Measurements from ENCODE around the gene PCDHGA1.
"Not testable (repeated sequence)": the region's sequence is repeated elsewhere in the genome, so short reads cannot be mapped to it uniquely, and the experiment has no call there.

PCDHGA1 gene

DNA sequence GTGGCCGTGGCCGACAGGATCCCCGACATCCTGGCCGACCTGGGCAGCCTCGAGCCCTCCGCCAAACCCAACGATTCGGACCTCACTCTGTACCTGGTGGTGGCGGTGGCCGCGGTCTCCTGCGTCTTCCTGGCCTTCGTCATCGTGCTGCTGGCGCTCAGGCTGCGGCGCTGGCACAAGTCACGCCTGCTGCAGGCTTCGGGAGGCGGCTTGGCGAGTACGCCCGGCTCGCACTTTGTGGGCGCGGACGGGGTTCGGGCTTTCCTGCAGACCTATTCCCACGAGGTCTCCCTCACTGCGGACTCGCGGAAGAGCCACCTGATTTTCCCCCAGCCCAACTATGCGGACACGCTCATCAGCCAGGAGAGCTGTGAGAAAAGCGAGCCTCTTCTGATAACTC is 15.7 kb downstream of the PCDHGA1 start:
- DNase-seq (ENCODE audit: extremely low read depth in 1 of 2, low read depth in 1 of 2), result not testable (repeated sequence)

DNA sequence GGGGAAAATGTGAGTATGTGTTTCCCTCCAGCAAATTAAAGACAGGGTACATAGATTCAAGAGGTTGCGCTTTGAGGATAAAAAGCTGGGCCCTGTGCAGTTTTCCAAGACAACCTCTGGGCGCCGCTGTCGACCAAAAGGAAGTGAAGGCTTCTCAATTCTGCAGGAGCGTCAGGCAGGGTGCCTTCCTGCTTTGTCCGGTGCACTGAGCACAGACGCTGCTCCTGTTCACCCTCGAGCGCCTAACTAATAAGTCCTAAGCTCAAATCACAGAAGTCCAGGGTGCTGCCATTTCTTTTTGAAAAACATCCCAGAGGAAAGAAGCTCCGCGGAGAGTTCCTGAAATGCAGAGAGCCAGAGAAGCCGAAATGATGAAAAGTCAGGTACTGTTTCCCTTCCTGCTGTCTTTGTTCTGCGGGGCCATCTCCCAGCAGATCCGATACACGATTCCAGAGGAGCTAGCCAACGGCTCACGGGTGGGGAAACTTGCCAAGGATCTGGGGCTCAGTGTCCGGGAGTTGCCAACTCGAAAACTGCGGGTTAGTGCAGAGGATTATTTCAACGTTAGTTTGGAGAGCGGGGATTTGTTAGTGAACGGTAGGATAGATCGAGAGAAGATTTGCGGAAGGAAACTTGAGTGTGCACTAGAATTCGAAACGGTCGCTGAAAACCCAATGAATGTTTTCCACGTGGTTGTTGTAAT is 19.8 kb downstream of the PCDHGA1 start, which contains the start of gene PCDHGB1:
Gene PCDHGB1 (plus strand): TSS at position 183 of the 703 bp plus-strand sequence. CDS start 162 bp downstream, at position 345.
- no peak for DNase-seq (ENCODE audit: extremely low read depth in 1 of 2, low read depth in 1 of 2)

DNA sequence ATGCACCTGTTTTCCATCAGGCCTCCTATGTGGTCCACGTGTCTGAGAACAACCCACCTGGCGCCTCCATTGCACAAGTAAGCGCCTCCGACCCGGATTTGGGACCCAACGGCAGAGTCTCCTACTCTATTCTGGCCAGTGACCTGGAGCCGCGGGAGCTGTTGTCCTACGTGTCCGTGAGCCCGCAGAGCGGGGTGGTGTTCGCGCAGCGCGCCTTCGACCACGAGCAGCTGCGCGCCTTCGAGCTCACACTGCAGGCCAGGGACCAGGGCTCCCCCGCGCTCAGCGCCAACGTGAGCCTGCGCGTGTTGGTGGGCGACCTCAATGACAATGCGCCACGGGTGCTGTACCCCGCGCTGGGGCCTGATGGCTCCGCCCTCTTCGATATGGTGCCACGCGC is 21.3 kb downstream of the PCDHGA1 start:
- DNase-seq (ENCODE audit: extremely low read depth in 1 of 2, low read depth in 1 of 2), result no peak

DNA sequence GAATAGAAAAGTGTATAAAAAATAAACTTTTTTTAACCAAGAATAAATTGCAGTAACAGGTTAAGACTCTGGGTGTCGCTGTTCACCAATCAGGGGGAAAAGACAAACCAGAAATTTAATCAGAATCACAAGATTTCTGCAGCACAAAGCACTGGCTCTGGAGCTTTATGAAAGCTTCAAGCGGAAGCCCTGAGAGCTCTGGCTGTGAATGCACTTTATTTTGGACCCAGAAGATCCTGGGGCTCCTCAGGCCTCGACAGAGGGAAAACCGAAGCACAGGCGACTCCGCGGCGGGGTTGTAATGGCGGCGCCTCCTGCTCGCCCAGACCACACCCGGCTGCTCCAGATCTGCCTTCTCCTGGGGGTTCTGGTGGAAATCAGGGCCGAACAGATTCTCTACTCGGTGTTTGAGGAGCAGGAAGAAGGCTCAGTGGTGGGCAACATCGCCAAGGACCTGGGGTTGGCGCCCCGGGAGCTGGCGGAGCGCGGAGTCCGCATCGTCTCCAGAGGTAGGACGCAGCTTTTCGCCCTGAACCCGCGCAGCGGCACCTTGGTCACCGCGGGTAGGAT is 24.7 kb downstream of the PCDHGA1 start, which contains the start of gene PCDHGA4:
Gene PCDHGA4 (plus strand): TSS at position 122 of the 570 bp plus-strand sequence. CDS start 87 bp downstream, at position 209.
- no peak for DNase-seq (ENCODE audit: extremely low read depth in 1 of 2, low read depth in 1 of 2)

DNA sequence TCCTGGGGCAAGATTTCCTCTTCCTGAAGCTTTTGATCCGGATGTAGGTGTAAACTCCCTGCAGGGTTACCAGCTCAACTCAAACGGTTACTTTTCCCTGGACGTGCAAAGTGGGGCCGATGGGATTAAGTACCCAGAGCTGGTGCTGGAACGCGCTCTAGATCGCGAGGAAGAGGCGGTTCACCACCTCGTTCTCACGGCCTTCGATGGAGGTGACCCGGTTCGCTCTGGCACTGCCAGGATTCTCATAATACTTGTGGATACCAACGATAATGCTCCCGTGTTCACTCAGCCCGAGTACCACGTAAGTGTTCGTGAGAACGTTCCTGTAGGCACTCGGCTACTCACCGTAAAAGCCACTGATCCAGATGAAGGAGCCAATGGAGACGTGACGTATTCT is 25.3 kb downstream of the PCDHGA1 start:
- DNase-seq (ENCODE audit: extremely low read depth in 1 of 2, low read depth in 1 of 2), result no peak

DNA sequence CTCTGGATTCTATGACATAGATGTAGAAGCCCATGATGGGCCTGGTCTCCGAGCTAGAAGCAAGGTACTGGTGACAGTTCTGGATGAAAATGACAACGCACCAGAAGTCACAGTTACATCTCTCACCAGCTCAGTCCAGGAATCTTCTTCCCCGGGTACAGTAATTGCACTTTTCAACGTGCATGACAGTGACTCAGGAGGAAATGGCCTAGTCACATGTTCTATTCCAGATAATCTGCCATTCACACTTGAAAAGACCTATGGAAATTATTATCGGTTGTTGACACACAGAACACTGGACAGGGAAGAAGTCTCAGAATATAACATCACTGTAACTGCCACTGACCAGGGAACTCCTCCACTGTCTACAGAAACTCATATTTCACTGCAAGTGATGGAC is 25.8 kb downstream of the PCDHGA1 start:
- no peak for DNase-seq (ENCODE audit: extremely low read depth in 1 of 2, low read depth in 1 of 2)

DNA sequence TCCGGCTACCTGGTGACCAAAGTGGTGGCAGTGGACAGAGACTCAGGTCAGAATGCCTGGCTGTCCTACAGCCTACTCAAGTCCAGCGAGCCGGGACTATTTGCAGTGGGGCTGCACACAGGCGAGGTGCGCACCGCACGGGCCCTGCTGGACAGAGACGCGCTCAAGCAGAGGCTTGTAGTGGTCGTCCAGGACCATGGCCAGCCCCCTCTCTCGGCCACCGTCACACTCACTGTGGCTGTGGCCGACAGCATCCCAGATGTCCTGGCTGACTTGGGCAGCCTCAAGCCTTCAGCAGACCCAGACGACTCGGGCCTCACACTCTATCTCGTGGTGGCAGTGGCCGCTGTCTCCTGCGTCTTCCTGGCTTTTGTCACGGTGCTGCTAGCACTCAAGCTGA is 26.6 kb downstream of the PCDHGA1 start:
- DNase-seq (ENCODE audit: extremely low read depth in 1 of 2, low read depth in 1 of 2), result no peak

DNA sequence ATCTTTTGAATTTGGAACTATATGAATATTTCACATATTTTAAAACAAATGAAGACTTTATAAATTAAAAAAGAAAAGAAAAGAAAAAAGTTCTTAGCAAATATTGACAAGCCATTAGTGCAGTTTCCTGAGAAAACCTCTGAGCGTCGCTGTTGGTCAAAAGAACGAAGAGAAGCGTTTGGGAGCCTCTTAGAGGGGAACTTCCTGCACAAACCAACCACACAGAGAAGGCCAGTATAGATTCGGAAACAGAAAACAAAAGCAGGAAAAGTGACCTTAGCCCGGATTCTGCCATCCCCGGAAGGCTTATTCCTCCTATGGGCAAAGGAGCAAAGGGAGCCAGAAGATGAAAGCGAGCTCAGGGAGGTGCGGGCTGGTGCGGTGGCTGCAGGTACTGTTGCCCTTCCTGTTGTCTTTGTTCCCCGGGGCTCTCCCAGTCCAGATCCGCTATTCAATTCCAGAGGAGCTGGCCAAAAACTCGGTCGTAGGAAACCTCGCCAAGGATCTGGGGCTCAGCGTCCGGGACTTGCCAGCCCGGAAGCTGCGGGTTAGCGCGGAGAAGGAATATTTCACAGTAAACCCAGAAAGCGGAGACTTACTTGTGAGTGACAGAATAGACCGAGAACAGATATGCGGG is 29.6 kb downstream of the PCDHGA1 start, which contains the start of gene PCDHGB2:
Gene PCDHGB2 (plus strand): TSS at position 205 of the 637 bp plus-strand sequence. CDS start 142 bp downstream, at position 347.
- no peak for DNase-seq (ENCODE audit: extremely low read depth in 1 of 2, low read depth in 1 of 2)

DNA sequence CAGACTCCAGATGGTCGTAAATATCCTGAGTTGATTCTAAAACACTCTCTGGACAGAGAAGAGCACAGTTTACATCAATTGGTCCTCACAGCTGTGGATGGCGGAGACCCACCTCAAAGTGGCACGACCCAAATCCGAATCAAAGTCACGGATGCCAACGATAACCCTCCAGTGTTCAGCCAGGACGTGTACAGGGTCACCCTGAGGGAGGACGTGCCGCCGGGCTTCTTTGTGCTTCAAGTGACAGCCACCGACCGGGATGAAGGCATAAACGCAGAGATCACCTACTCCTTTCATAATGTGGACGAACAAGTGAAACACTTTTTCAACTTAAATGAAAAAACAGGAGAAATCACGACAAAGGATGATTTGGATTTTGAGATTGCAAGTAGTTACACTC is 30.4 kb downstream of the PCDHGA1 start:
- no peak for DNase-seq (ENCODE audit: extremely low read depth in 1 of 2, low read depth in 1 of 2)

DNA sequence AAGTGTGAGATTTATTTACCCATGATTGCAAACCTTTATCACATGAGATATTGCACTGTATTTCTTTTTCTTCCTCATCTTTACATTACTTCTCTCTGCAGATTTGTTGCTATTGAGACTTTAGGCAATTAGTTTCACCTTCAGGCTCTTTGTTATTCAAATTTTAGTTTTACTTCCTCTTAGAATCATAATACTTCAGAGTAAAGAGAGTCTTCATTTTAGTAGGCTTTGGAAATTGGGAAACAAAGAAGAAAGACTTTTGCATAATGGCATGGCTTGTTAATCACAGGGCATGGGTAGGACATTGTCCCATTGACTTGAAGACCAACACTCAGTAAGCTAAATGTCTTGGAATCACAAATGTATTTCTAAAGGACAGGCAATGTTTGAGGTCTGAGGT is 32.4 kb downstream of the PCDHGA1 start:
- no peak for DNase-seq (ENCODE audit: extremely low read depth in 1 of 2, low read depth in 1 of 2)

DNA sequence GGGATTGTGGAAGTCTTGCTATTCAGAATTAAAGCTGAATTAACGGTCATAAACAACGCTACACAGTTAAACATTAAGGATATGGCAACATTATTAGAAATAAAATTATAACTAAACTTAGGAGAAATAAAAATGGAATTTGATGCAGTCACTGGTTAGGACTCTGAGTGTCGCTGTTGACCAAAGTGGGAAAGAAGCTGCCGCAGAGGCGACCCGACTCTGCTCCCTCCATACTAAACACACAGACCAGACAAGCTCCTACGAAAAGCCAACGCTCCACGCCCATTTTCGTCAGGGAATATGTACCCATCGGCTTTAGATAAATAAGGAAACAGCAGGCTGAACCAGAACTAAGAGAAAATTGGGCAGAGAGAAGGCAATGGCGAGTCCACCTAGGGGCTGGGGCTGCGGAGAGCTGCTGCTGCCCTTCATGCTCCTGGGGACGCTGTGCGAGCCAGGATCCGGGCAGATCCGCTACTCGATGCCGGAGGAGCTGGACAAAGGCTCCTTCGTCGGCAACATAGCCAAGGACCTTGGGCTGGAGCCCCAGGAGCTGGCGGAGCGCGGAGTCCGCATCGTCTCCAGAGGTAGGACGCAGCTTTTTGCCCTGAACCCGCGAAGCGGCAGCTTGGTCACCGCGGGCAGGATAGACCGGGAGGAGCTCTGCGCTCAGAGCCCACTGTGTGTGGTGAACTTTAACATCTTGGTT is 33.8 kb downstream of the PCDHGA1 start, which contains the start of gene PCDHGA5:
Gene PCDHGA5 (plus strand): TSS at position 211 of the 709 bp plus-strand sequence. CDS start 169 bp downstream, at position 380.
- no peak for DNase-seq (ENCODE audit: extremely low read depth in 1 of 2, low read depth in 1 of 2)

DNA sequence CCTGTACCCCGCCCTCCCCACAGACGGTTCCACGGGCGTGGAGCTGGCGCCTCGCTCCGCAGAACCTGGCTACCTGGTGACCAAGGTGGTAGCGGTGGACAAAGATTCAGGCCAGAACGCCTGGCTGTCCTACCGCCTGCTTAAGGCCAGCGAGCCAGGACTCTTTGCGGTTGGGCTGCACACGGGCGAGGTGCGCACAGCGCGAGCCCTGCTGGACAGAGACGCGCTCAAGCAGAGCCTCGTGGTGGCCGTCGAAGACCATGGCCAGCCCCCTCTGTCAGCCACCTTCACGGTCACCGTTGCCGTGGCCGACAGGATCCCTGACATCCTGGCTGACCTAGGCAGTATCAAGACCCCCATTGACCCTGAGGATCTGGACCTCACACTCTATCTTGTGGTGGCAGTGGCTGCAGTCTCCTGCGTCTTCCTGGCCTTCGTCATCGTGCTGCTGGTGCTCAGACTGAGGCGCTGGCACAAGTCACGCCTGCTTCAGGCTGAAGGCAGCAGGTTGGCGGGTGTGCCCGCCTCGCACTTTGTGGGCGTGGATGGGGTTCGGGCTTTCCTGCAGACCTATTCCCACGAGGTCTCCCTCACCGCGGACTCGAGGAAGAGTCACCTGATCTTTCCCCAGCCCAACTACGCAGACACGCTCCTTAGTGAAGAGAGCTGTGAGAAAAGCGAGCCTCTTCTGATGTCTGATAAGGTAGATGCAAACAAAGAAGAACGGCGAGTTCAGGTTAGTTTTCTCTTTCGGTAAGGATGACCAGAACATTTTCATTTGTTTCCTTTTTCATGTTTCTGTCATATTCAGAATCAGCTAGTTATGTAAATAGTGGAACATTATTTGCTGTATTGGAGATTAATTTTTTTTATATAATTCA is 35.9 kb downstream of the PCDHGA1 start:
- no peak for DNase-seq (ENCODE audit: extremely low read depth in 1 of 2, low read depth in 1 of 2)

DNA sequence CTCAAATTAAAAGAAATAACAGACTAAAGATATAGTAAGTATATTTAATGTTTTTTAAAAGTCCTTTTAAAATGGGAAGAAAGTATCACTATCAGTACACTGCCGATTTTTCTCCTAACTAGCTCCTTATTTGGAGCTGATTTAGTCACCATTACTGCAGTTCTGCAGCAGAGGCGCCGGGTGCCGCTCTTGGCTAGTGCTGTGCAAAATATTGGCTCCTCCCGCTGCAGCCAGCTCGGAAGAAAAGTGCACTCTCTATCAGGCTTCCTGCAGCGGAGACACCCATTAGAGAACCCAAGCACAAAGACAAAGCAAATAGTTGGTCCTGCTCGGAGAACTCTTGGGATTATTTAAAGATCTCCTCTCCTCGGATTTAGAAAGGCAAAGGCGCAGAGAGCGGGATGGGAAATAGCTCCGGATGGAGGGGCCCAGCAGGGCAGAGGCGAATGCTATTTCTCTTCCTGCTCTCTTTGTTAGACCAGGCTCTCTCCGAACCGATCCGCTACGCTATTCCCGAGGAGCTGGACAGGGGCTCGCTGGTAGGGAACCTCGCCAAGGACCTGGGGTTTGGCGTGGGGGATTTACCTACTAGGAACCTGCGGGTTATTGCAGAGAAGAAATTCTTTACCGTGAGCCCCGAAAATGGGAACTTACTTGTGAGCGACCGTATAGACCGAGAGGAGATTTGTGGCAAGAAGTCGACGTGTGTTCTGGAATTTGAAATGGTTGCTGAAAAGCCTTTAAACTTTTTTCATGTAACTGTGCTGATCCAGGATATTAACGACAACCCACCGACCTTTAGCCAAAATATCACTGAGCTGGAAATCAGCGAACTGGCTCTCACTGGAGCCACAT is 39.9 kb downstream of the PCDHGA1 start, which contains the start of gene PCDHGB3:
Gene PCDHGB3 (plus strand): TSS at position 249 of the 855 bp plus-strand sequence. CDS start 153 bp downstream, at position 402.
- peak in 1 of 2 donors; percentile 8 for DNase-seq (ENCODE audit: extremely low read depth in 1 of 2, low read depth in 1 of 2)

DNA sequence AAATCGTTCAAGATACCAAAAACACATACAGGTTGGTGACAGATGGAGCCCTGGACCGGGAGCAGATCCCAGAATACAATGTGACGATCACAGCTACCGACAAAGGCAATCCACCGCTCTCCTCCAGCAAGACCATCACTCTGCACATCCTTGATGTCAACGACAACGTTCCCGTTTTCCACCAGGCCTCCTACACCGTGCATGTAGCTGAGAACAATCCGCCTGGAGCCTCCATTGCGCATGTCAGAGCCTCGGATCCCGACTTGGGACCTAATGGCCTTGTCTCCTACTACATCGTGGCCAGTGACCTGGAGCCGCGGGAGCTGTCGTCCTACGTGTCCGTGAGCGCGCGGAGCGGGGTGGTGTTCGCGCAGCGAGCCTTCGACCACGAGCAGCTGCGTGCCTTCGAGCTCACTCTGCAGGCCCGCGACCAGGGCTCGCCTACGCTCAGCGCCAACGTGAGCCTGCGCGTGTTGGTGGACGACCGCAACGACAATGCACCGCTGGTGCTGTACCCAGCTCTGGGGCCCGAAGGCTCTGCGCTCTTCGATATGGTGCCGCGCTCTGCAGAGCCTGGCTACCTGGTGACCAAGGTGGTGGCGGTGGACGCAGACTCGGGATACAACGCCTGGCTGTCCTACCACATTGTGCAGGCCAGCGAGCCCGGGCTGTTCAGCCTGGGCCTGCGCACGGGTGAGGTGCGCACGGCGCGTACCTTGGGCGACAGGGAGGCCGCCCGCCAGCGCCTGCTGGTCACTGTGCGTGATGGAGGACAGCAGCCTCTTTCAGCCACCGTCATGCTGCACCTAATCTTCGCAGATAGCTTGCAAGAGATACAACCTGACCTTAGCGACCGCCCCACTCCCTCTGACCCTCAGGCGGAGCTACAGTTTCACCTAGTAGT is 41.5 kb downstream of the PCDHGA1 start:
- DNase-seq (ENCODE audit: extremely low read depth in 1 of 2, low read depth in 1 of 2), result no peak

DNA sequence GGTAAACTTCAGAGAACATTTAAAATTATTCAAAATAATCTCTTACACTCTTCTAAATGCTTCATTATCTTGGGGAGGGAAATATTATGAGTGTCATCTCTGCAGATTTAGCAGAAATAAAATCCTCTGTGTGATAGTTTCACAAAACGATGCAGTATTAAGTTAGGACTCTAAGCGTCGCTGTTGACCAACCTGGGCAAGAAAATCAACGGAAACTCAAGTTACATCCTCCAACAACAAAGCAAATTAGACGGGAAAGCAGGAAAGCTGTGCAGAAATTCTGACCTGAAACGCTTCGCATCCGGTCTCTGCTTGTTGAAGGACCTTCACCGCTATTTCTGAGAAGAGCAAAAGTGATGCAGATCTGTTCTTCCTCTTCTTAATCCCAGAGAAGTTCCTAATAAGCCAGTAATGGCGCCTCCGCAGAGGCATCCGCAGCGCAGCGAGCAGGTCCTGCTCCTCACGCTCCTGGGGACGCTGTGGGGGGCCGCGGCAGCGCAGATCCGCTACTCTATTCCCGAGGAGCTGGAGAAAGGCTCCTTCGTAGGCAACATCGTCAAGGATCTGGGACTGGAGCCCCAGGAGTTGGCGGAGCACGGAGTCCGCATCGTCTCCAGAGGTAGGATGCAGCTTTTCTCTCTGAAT is 43.5 kb downstream of the PCDHGA1 start, which contains the start of gene PCDHGA6:
Gene PCDHGA6 (plus strand): TSS at position 219 of the 645 bp plus-strand sequence. CDS start 193 bp downstream, at position 412.
- no peak for DNase-seq (ENCODE audit: extremely low read depth in 1 of 2, low read depth in 1 of 2)

DNA sequence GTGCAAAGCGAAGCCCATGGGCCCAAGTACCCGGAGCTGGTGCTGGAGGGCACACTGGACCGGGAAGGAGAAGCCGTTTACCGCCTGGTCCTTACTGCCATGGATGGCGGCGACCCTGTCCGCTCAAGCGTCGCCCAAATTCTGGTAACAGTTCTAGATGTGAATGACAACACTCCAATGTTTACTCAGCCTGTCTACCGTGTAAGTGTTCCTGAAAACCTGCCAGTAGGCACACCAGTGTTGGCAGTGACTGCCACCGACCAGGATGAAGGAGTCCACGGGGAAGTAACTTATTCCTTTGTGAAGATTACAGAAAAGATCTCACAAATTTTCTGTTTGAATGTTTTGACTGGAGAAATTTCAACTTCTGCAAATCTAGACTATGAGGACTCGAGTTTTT is 44.3 kb downstream of the PCDHGA1 start:
- no peak for DNase-seq (ENCODE audit: extremely low read depth in 1 of 2, low read depth in 1 of 2)

DNA sequence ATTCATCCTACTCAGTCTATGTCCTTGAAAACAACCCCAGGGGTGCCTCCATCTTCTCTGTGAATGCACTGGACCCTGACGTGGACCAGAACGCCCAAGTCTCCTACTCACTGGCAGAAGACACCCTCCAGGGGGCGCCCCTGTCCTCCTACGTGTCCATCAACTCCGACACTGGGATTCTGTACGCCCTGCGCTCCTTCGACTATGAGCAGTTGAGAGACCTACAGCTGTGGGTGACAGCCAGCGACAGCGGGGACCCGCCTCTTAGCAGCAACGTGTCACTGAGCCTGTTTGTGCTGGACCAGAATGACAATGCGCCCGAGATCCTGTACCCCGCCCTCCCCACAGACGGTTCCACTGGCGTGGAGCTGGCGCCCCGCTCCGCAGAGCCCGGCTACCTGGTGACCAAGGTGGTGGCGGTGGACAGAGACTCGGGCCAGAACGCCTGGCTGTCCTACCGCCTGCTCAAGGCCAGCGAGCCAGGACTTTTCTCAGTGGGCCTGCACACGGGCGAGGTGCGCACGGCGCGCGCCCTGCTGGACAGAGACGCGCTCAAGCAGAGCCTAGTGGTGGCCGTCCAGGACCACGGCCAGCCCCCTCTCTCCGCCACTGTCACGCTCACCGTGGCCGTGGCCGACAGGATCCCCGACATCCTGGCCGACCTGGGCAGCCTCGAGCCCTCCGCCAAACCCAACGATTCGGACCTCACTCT is 45.3 kb downstream of the PCDHGA1 start:
- DNase-seq (ENCODE audit: extremely low read depth in 1 of 2, low read depth in 1 of 2), result not testable (repeated sequence)

Measured in stimulated activated CD8-positive, alpha-beta memory T cell treated with anti-CD3 and anti-CD28 coated beads, Interleukin-7, amount 100 ng/mL, for 48 hours (primary cell).